Uterus (tissue), 2 donors: ENCODE results near the gene OXCT1.

ENCODE experiments used
- POLR2A ChIP-seq, 2 donors: fragments of 450-650 bp; IDR thresholded peaks; one replicate each; pipeline ENCODE4 v1.6.1; 2016; ENCODE audit warnings: antibody characterized with exemption in 2 of 2, mild to moderate bottlenecking in 1 of 2, moderate library complexity in 1 of 2
- TF ChIP-seq, protein P1 (sequence below), 4 experiments: fragments of 200-600 bp in 2 of 4; fragments of 450-650 bp in 2 of 4; sonication (generic) in 2 of 4; IDR thresholded peaks; one replicate each; pipeline ENCODE4 v1.5.1; 2016 to 2019; ENCODE audit warnings: antibody characterized with exemption in 4 of 4, mild to moderate bottlenecking in 2 of 4, moderate library complexity in 1 of 4

GRCh38 chr5:41883243-41883642 is 13.0 kb upstream of the OXCT1 start:
- TF ChIP-seq, protein P1, sequence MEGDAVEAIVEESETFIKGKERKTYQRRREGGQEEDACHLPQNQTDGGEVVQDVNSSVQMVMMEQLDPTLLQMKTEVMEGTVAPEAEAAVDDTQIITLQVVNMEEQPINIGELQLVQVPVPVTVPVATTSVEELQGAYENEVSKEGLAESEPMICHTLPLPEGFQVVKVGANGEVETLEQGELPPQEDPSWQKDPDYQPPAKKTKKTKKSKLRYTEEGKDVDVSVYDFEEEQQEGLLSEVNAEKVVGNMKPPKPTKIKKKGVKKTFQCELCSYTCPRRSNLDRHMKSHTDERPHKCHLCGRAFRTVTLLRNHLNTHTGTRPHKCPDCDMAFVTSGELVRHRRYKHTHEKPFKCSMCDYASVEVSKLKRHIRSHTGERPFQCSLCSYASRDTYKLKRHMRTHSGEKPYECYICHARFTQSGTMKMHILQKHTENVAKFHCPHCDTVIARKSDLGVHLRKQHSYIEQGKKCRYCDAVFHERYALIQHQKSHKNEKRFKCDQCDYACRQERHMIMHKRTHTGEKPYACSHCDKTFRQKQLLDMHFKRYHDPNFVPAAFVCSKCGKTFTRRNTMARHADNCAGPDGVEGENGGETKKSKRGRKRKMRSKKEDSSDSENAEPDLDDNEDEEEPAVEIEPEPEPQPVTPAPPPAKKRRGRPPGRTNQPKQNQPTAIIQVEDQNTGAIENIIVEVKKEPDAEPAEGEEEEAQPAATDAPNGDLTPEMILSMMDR (IDR thresholded peaks at IDR 0.05): no peak
- no peak for TF ChIP-seq POLR2A (IDR thresholded peaks at IDR 0.05)
